ENCODE data around the gene FTO. TPM values are rescaled to one million over a fixed set of nuclear protein-coding genes. Genes with fewer than 3 reads are reported as not detected.

Gene FTO
- total RNA-seq, 4 donors from 2014 or later, result 102 to 138 (median 130) TPM

DNA sequence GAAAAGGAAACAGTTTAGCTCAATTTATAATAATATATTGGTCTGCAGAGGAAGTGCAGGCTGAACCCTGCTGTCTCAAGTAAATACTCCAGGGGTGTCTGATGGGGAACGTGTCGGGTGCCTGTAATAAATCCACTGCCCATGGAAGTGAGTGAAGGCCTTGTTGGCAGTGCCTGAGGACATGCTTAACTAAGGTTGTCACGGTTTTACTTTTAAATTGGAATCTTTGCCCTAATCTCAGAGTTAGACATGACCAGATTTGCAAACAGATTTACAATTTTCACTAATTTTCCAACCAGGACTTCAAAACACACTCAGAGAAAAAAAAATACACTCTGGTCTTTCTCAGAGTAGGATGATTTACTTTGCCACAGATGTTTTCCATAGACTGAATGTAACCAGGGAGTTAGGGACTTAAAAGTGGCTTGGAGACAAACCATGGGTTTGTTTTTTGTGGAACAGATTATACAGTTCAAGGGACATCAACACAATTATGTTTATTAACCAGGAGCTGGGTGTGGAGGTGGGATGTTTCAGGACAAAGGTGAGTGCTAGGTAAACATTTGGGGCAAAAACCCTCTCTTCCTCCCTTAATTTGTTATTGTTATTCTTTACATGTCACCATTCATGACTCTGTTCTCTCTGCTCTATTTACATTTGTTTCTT, 144.5 kb downstream of the FTO start:
- Histone ChIP-seq H3K36me3 (peaks cover 0 to 44% of the 10 kb centered on the region in 2 donors), H3K4me3 (no peak overlapping the region), H3K9me3 (no peaks in the 10 kb centered on the region), H3K27ac (no peak overlapping the region), H3K4me1 (no peaks in the 10 kb centered on the region), H3K27me3 (no peaks in the 10 kb centered on the region)
- ATAC-seq, result no peak
- WGBS, 2 donors (ENCODE audit: low coverage in 1 of 2), result 62 to 74% methylated on average over 3 of the region's 3 CpGs
- TF ChIP-seq POLR2A (IDR thresholded peaks at IDR 0.05) (no peak), POLR2AphosphoS5 (IDR thresholded peaks at IDR 0.05) (no peak), CTCF (IDR thresholded peaks at IDR 0.05) (no peak)

- ATAC-seq, result no peak
- H3K27ac ChIP-seq, result no peak overlapping the region
- no peaks in the 10 kb centered on the region for H3K9me3 ChIP-seq
- no peaks in the 10 kb centered on the region for H3K27me3 ChIP-seq
- TF ChIP-seq CTCF (IDR thresholded peaks at IDR 0.05) (no peak), POLR2AphosphoS5 (IDR thresholded peaks at IDR 0.05) (no peak)
- WGBS, 2 donors (ENCODE audit: low coverage in 1 of 2), result 100% methylated on average over 1 of the region's 1 CpG
- no peak overlapping the region for H3K4me3 ChIP-seq
- H3K36me3 ChIP-seq, result peaks cover 0 to 43% of the 10 kb centered on the region in 2 donors
- H3K4me1 ChIP-seq, result no peaks in the 10 kb centered on the region
These were observed 145.0 kb downstream of the FTO start for GRCh38 chr16:53848950-53849349.

- no peak for TF ChIP-seq POLR2A (IDR thresholded peaks at IDR 0.05)
- no peak for TF ChIP-seq CTCF (IDR thresholded peaks at IDR 0.05)
- TF ChIP-seq POLR2AphosphoS5 (IDR thresholded peaks at IDR 0.05), result no peak
- TF ChIP-seq EP300 (IDR thresholded peaks at IDR 0.05), result no peak
- Histone ChIP-seq H3K4me1 (no peaks in the 10 kb centered on the region), H3K27me3 (no peaks in the 10 kb centered on the region), H3K4me3 (no peak overlapping the region), H3K9me3 (peaks cover 0 to 6% (median 0%) of the 10 kb centered on the region in 3 donors), H3K36me3 (peaks cover 0 to 37% of the 10 kb centered on the region in 2 donors), H3K27ac (no peak overlapping the region)
- ATAC-seq, result no peak
- WGBS, 2 donors (ENCODE audit: low coverage in 1 of 2), result 63 to 100% methylated on average over 1 of the region's 1 CpG
These were observed 145.6 kb downstream of the FTO start for GRCh38 chr16:53849585-53849984.

DNA sequence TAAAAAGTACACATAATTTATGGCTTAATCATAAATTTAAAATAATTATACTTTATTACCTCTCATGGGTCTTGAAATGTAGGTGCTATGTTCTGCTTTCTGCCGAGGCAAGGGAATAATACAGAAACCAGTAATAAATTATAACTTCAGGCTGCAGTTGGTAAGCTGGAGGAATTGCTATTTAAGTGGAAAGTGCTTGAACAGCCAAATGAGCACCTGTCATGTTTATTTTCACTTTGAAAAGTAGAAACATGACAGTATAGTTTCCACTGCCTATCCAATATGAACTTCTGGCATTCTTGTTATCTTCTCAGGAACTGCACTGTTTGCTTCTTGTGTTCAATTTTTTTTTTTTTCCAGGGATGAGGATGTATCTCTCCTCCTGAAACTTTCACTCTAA, 146.0 kb downstream of the FTO start:
- Histone ChIP-seq H3K4me3 (no peak overlapping the region), H3K9me3 (peaks cover 0 to 6% (median 0%) of the 10 kb centered on the region in 3 donors), H3K27ac (no peak overlapping the region), H3K27me3 (no peaks in the 10 kb centered on the region), H3K36me3 (peaks cover 0 to 33% of the 10 kb centered on the region in 2 donors), H3K4me1 (no peaks in the 10 kb centered on the region)
- 35 to 71% methylated on average over 1 of the region's 1 CpG for WGBS, 2 donors (ENCODE audit: low coverage in 1 of 2)
- TF ChIP-seq POLR2A (IDR thresholded peaks at IDR 0.05), result no peak
- TF ChIP-seq CTCF (IDR thresholded peaks at IDR 0.05), result no peak
- no peak for ATAC-seq

- no peak for TF ChIP-seq CTCF (IDR thresholded peaks at IDR 0.05)
- TF ChIP-seq EP300 (IDR thresholded peaks at IDR 0.05), result no peak
- no peak for TF ChIP-seq POLR2AphosphoS5 (IDR thresholded peaks at IDR 0.05)
- TF ChIP-seq POLR2A (IDR thresholded peaks at IDR 0.05), result no peak
- no peak for ATAC-seq
- Histone ChIP-seq H3K27me3 (no peaks in the 10 kb centered on the region), H3K9me3 (peaks cover 0 to 6% (median 0%) of the 10 kb centered on the region in 3 donors), H3K27ac (no peak overlapping the region), H3K4me1 (no peaks in the 10 kb centered on the region), H3K36me3 (peaks cover 0 to 16% of the 10 kb centered on the region in 2 donors), H3K4me3 (no peak overlapping the region)
- 81 to 100% methylated on average over 2 of the region's 6 CpGs for whole genome bisulfite sequencing, 2 donors (ENCODE audit: low coverage in 1 of 2)
These were observed 148.7 kb downstream of the FTO start for GRCh38 chr16:53852678-53853077.
